HCT116 (cell line): ENCODE measurements around the gene TULP4. TPM values are rescaled to one million over a fixed set of nuclear protein-coding genes. Genes with fewer than 3 reads are reported as not detected.

Experiments
- ATAC-seq: fragments of 200-7000 bp; cut with Tn5 transposase; 2 replicates; pipeline ENCODE4 v1.9.1; 2020; ENCODE audit warnings: mild to moderate bottlenecking, moderate library complexity
- BruUV-seq: library from RNA; stranded (reverse); fragments of 400-500 nt; replicated peaks from 2 replicates; lab custom pipeline; 2021; lab: Mats Ljungman, UMichigan
- CTCF ChIA-PET: fragments of 300-600 bp; sonication (Branson Sonifier 250); formaldehyde crosslinking; loops from one replicate; lab custom pipeline; 2021; ENCODE audit warnings: antibody characterized with exemption; lab: Charles Lee
- POLR2A ChIA-PET: fragments of 300-600, 350-600 bp; sonication (Branson Sonifier 250); formaldehyde crosslinking; loops from one replicate; lab custom pipeline; 2021; ENCODE audit warnings: antibody characterized with exemption; lab: Charles Lee
- RAD21 ChIA-PET, 2 experiments: fragments of 300-600 bp; sonication (Branson Sonifier 250); formaldehyde crosslinking; loops; one replicate each; lab custom pipeline; 2023; ENCODE audit warnings: low total read pairs in 2 of 2; ENCODE audit not compliant: uncharacterized antibody in 2 of 2, unreplicated experiment in 2 of 2, low non-redundant PET in 1 of 2; lab: Charles Lee
- DNase-seq: peaks from one replicate; pipeline ENCODE4 v3.0.0-alpha.2; 2010; ENCODE audit warnings: low read depth, low spot score
- H2AFZ ChIP-seq: fragments of 200-600 bp; shearing (Covaris generic), sonication (generic); 2 replicates; pipeline ENCODE4 v1.6.1; 2017; ENCODE audit warnings: low read depth, mixed run types, mixed read lengths, antibody characterized with exemption, low read length; ENCODE audit not compliant: poor library complexity, severe bottlenecking
- H3K27ac ChIP-seq: 2 replicates; pipeline ENCODE4 v1.5.1; 2012; ENCODE audit warnings: low read depth, low read length
- H3K27me3 ChIP-seq: fragments of 200-600 bp; sonication (generic); 2 replicates; pipeline ENCODE4 v1.6.1; 2016; ENCODE audit warnings: mixed run types, low read length, mixed read lengths; ENCODE audit not compliant: insufficient read depth
- H3K36me3 ChIP-seq, 2 experiments: fragments of 200-500 bp in 1 of 2; fragments of 200-600 bp in 1 of 2; sonication (Bioruptor generic) in 1 of 2; sonication (generic) in 1 of 2; 2 replicates each; pipeline versions ENCODE4 v1.5.1 to v1.6.1; 2014 to 2016; ENCODE audit warnings: low read length in 2 of 2, inconsistent platforms in 1 of 2, mixed read lengths in 1 of 2, mixed run types in 1 of 2; ENCODE audit not compliant: insufficient read depth in 2 of 2, control insufficient read depth in 1 of 2
- H3K4me1 ChIP-seq, 2 experiments: fragments of 200-600 bp in 1 of 2; sonication (generic) in 1 of 2; 2 replicates each; pipeline versions ENCODE4 v1.5.1 to v1.6.1; 2012 to 2017; ENCODE audit warnings: low read length in 2 of 2, inconsistent platforms in 1 of 2, mild to moderate bottlenecking in 1 of 2, mixed read lengths in 1 of 2, mixed run types in 1 of 2, moderate library complexity in 1 of 2; ENCODE audit not compliant: insufficient read depth in 2 of 2, control insufficient read depth in 1 of 2
- H3K4me2 ChIP-seq: fragments of 200-600 bp; sonication (generic); 2 replicates; pipeline ENCODE4 v1.6.1; 2017; ENCODE audit warnings: mixed run types, low read length, mixed read lengths
- H3K4me3 ChIP-seq, 2 experiments: fragments of 200-600 bp in 1 of 2; sonication (generic) in 1 of 2; replicated peaks in 1 of 2; 2 replicates each; pipeline ENCODE4 v1.5.1; 2011 to 2016; ENCODE audit warnings: low read length in 2 of 2, control low read depth in 1 of 2, low read depth in 1 of 2, mild to moderate bottlenecking in 1 of 2, mixed read lengths in 1 of 2, mixed run types in 1 of 2
- H3K79me2 ChIP-seq: fragments of 200-600 bp; sonication (generic); 2 replicates; pipeline ENCODE4 v1.6.1; 2017; ENCODE audit warnings: mild to moderate bottlenecking, mixed run types, low read length, moderate library complexity, mixed read lengths; ENCODE audit not compliant: insufficient read depth
- H3K9ac ChIP-seq: fragments of 200-600 bp; sonication (generic); 2 replicates; pipeline ENCODE4 v1.6.1; 2016; ENCODE audit warnings: low read length, mixed read lengths
- H3K9me2 ChIP-seq: fragments of 200-600 bp; sonication (generic), shearing (Covaris generic); 2 replicates; pipeline ENCODE4 v1.6.1; 2017; ENCODE audit warnings: mixed run types, mild to moderate bottlenecking, moderate library complexity; ENCODE audit not compliant: insufficient read depth
- H3K9me3 ChIP-seq, 2 experiments: fragments of 200-500 bp in 1 of 2; fragments of 200-600 bp in 1 of 2; sonication (Bioruptor generic) in 1 of 2; sonication (generic) in 1 of 2; 2 replicates each; pipeline ENCODE4 v1.6.1; 2014 to 2017; ENCODE audit warnings: low read length in 2 of 2, mixed read lengths in 2 of 2, inconsistent platforms in 1 of 2, low read depth in 1 of 2, mild to moderate bottlenecking in 1 of 2, mixed run types in 1 of 2, moderate library complexity in 1 of 2; ENCODE audit not compliant: control insufficient read depth in 1 of 2, insufficient read depth in 1 of 2
- H4K20me1 ChIP-seq: fragments of 200-600 bp; sonication (generic), shearing (Covaris generic); 2 replicates; pipeline ENCODE4 v1.6.1; 2017; ENCODE audit warnings: mixed run types, mild to moderate bottlenecking, moderate library complexity; ENCODE audit not compliant: insufficient read depth
- ATF3 ChIP-seq: IDR thresholded peaks from 2 replicates; pipeline ENCODE4 v1.6.1; 2012
- EGR1 ChIP-seq: IDR thresholded peaks from 2 replicates; pipeline ENCODE4 v1.6.1; 2012; ENCODE audit warnings: low read depth
- ELF1 ChIP-seq: IDR thresholded peaks from 2 replicates; pipeline ENCODE4 v1.6.1; 2012; ENCODE audit warnings: low read depth, borderline replicate concordance
- FOSL1 ChIP-seq: IDR thresholded peaks from 2 replicates; pipeline ENCODE4 v1.6.1; 2012; ENCODE audit warnings: low read depth
- JUND ChIP-seq: IDR thresholded peaks from 2 replicates; pipeline ENCODE4 v1.6.1; 2012
- MAX ChIP-seq: IDR thresholded peaks from 2 replicates; pipeline ENCODE4 v1.6.1; 2012
- POLR2A ChIP-seq: IDR thresholded peaks from 2 replicates; pipeline ENCODE4 v1.7.0; 2011; ENCODE audit warnings: borderline replicate concordance; ENCODE audit not compliant: insufficient read depth, insufficient read length; ENCODE audit errors: extremely low read depth
- REST ChIP-seq: IDR thresholded peaks from 2 replicates; pipeline ENCODE4 v1.6.1; 2012; ENCODE audit warnings: low read depth
- SRF ChIP-seq: IDR thresholded peaks from 2 replicates; pipeline ENCODE4 v1.6.1; 2012; ENCODE audit warnings: low read depth
- YY1 ChIP-seq: IDR thresholded peaks from 2 replicates; pipeline ENCODE4 v1.6.1; 2011; ENCODE audit warnings: low read length, low read depth, moderate library complexity, mild to moderate bottlenecking; ENCODE audit not compliant: insufficient replicate concordance; ENCODE audit errors: extremely low read depth
- ZBTB33 ChIP-seq: IDR thresholded peaks from 2 replicates; pipeline ENCODE4 v1.6.1; 2011; ENCODE audit warnings: mild to moderate bottlenecking, low read length, moderate library complexity; ENCODE audit not compliant: insufficient replicate concordance; ENCODE audit errors: extremely low read depth
- ZFX ChIP-seq: fragments of 450-650 bp; IDR thresholded peaks from 2 replicates; pipeline ENCODE4 v1.6.1; 2017
- ZNF274 ChIP-seq: fragments of 200-500 bp; sonication (Bioruptor generic); IDR thresholded peaks from 2 replicates; pipeline ENCODE4 v1.6.1; 2014; ENCODE audit warnings: mild to moderate bottlenecking, low read depth, low read length, inconsistent platforms
- intact Hi-C: fragments of 100-400 bp; cut with micrococcal nuclease; formaldehyde crosslinking; loops from 2 replicates; pipeline ENCODE4 v1.10.0; 2022
- total RNA-seq: library from RNA; stranded (reverse); gene quantifications from one replicate; pipeline ENCODE4 v1.2.1, GENCODE V29; 2021; ENCODE audit not compliant: unreplicated experiment

Gene TULP4
- total RNA-seq, 1 experiment from 2014 or later: 70.8 TPM

GRCh38 chr6:158382491-158382890, 70.2 kb downstream of the TULP4 start:
- H3K4me1 ChIP-seq: no peaks in the 10 kb centered on the region
- no peak for TF ChIP-seq EGR1
- TF ChIP-seq POLR2A: no peak
- no peak for TF ChIP-seq ZBTB33
- TF ChIP-seq JUND: no peak
- no peak for TF ChIP-seq YY1
- TF ChIP-seq FOSL1: no peak
- no peak for TF ChIP-seq SRF
- no peak for TF ChIP-seq MAX
- TF ChIP-seq ELF1: no peak
- ChIA-PET POLR2A (no interaction called here), CTCF (no interaction called here), RAD21 (no interaction called here)
- H3K27ac ChIP-seq: no peak overlapping the region
- peaks cover 12% of the 10 kb centered on the region; the same call in 1 of the 2 replicates for H4K20me1 ChIP-seq
- intact Hi-C loops: no loop called here
- no peak overlapping the region for H3K4me3 ChIP-seq
- no peak overlapping the region for H3K4me2 ChIP-seq
- H3K27me3 ChIP-seq: no peaks in the 10 kb centered on the region
- ATAC-seq (no peak), DNase-seq (no peak)
- H3K9me3 ChIP-seq: no peaks in the 10 kb centered on the region
- H3K36me3 ChIP-seq: no peaks in the 10 kb centered on the region
- no TSS peak for BruUV-seq
- H3K9ac ChIP-seq: no peak overlapping the region
- peaks cover 12% of the 10 kb centered on the region; the same call in 1 of the 2 replicates for H3K79me2 ChIP-seq
- H2AFZ ChIP-seq: no peak overlapping the region
- no peaks in the 10 kb centered on the region for H3K9me2 ChIP-seq

- CTCF ChIA-PET: no interaction called here
- DNase-seq: no peak
- Histone ChIP-seq H2AFZ (no peak overlapping the region), H3K9me3 (no peaks in the 10 kb centered on the region), H3K27ac (no peak overlapping the region), H4K20me1 (peaks cover 12% of the 10 kb centered on the region; the same call in 1 of the 2 replicates), H3K36me3 (no peaks in the 10 kb centered on the region), H3K79me2 (peaks cover 12% of the 10 kb centered on the region; the same call in 1 of the 2 replicates), H3K4me1 (no peaks in the 10 kb centered on the region), H3K4me3 (no peak overlapping the region), H3K9ac (no peak overlapping the region), H3K4me2 (no peak overlapping the region), H3K27me3 (no peaks in the 10 kb centered on the region), H3K9me2 (no peaks in the 10 kb centered on the region)
- BruUV-seq: no TSS peak
- RAD21 ChIA-PET: no interaction called here
- POLR2A ChIA-PET: no interaction called here
- intact Hi-C loops: no loop called here
- ATAC-seq: no peak
- TF ChIP-seq POLR2A: no peak
- no peak for TF ChIP-seq ZFX
- no peak for TF ChIP-seq ATF3
- no peak for TF ChIP-seq JUND
- TF ChIP-seq ZNF274: no peak
- TF ChIP-seq EGR1: no peak
- TF ChIP-seq SRF: no peak
- TF ChIP-seq REST: no peak
These were observed 70.8 kb downstream of the TULP4 start for GRCh38 chr6:158383057-158383456.
